MG63 (cell line): Measurements from ENCODE around the gene MTERF4. TPM values are rescaled to one million over a fixed set of nuclear protein-coding genes. Genes with fewer than 3 reads are reported as not detected.
"Not testable (repeated sequence)": the region's sequence is repeated elsewhere in the genome, so short reads cannot be mapped to it uniquely, and the experiment has no call there.

Experiments
- DNase-seq: peaks from one replicate; pipeline ENCODE4 v3.0.0-alpha.2; 2020
- H3K27me3 ChIP-seq: fragments of 250-450 bp; sonication (Bioruptor Pico); 2 replicates; pipeline ENCODE4 v1.5.1; 2020; ENCODE audit warnings: mild to moderate bottlenecking, moderate library complexity
- H3K36me3 ChIP-seq: fragments of 250-450 bp; sonication (Bioruptor Pico); 2 replicates; pipeline ENCODE4 v1.5.1; 2020; ENCODE audit warnings: mild to moderate bottlenecking, moderate library complexity
- H3K4me3 ChIP-seq: fragments of 250-450 bp; sonication (Bioruptor Pico); 2 replicates; pipeline ENCODE4 v1.5.1; 2020; ENCODE audit warnings: mild to moderate bottlenecking, moderate library complexity
- H3K9me3 ChIP-seq: fragments of 250-450 bp; sonication (Bioruptor Pico); 2 replicates; pipeline ENCODE4 v1.5.1; 2020; ENCODE audit warnings: mild to moderate bottlenecking, moderate library complexity
- total RNA-seq: library from RNA; depleted of rRNA; stranded (reverse); fragments of >200 nt; shearing (Covaris generic); gene quantifications from 2 replicates; pipeline ENCODE4 v1.2.3, GENCODE V29; 2014; ENCODE audit warnings: low replicate concordance

Gene MTERF4
- total RNA-seq, 1 experiment from 2014 or later: 18.9 TPM

DNA sequence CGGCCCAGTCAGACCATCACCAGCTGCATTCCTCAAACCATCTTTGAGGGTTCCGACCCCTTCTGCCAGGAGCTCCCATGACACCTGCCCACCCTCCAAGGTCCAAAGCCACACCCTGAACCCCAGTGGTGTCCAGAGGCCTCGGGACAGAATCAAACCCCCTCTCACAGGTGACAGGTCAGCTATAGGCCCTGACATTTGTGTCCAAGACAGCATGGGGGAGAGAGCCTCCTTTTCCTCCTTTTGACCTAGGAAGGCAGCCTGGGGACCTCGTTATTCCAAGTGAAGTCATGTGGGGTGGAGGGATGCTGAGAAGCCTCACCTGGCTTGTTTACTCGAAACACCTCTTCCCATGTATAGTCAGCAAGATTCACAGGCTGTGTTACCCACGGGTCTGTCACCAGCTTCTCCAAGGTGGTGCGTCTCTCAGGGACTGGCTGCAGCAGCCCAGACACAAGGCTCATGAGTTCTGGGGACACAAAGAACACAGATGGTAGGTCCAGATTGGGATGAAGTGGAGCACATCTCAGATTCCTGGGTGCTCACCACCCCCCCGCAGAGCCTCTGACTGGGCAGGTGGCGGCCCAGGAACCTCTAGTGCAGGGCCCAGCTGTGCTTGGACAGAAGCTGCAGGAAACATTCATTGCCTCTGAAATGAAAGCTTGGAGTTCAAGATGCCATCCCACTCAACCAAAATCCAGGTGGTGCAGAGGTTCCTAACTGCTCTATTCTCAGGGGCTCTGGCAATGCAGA, 5.1 kb upstream of the MTERF4 start:
- H3K27me3 ChIP-seq: no peaks in the 10 kb centered on the region
- H3K9me3 ChIP-seq: no peaks in the 10 kb centered on the region
- no peak for DNase-seq
- H3K36me3 ChIP-seq: no peaks in the 10 kb centered on the region
- no peak overlapping the region for H3K4me3 ChIP-seq

DNA sequence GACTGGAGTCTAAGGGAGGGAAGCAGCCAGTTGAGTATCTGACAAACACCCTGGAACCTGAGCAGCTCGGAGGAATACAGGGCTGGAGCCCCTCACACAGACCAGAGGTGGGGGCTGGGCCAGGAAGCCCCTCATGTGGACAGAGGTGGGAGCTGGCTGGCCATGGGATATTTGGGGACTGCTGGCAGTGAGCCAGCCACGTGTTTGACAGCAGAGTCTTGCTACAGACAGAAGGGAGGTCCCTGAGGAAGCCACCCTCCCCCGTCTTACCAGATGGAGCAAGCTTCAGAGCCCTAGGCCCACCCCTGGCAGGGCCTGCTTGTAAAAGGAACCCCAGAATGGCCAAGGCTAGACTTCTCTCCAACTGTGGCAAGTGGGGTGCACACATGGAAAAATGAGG, 3.6 kb upstream of the MTERF4 start:
- no peaks in the 10 kb centered on the region for H3K9me3 ChIP-seq
- no peak for DNase-seq
- no peak overlapping the region for H3K4me3 ChIP-seq
- H3K27me3 ChIP-seq: no peaks in the 10 kb centered on the region
- peaks cover 3% of the 10 kb centered on the region; the same call in 1 of the 2 replicates for H3K36me3 ChIP-seq

DNA sequence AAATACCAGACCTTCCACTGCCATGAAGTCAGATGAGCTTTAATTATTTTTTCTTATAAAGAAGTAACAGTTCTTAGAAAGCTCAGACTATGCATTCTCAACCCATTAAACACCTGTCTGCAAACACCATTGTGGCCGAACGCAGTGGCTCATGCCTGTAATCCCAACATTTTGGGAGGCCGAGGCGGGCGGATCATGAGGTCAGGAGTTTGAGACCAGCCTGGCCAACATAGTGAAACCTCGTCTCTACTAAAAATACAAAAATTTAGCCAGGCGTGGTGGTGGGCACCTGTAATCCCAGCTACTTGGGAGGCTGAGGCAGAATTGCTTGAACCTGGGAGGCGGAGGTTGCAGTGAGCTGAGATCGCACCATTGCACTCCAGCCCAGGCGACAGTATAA, 2.5 kb upstream of the MTERF4 start:
- not testable (repeated sequence) for DNase-seq, H3K9me3 ChIP-seq, H3K27me3 ChIP-seq, H3K4me3 ChIP-seq
- peaks cover 11% of the 10 kb centered on the region for H3K36me3 ChIP-seq

DNA sequence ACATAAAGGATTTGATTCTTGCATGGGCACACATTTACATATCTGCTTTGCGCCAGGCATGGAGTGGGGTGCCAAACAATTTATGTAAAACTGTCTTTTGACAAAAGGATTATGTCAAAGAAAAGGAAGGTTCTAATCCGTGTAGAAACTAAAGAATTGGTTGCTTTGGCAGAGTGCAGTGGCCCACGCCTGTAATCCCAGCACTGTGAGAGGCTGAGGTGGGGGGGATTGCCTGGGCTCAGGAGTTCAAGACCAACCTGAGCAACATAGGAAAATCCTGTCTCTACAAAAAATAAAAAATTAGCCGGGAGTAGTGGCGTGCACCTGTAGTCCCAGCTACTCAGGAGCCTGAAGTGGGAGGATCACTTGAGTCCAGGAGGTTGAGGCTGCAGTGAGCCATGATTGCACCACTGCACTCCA, 1.1 kb upstream of the MTERF4 start:
- Histone ChIP-seq H3K27me3 (no peaks in the 10 kb centered on the region), H3K4me3 (peak overlapping the region; percentile 74), H3K36me3 (peaks cover 21% of the 10 kb centered on the region), H3K9me3 (no peaks in the 10 kb centered on the region)
- no peak for DNase-seq

DNA sequence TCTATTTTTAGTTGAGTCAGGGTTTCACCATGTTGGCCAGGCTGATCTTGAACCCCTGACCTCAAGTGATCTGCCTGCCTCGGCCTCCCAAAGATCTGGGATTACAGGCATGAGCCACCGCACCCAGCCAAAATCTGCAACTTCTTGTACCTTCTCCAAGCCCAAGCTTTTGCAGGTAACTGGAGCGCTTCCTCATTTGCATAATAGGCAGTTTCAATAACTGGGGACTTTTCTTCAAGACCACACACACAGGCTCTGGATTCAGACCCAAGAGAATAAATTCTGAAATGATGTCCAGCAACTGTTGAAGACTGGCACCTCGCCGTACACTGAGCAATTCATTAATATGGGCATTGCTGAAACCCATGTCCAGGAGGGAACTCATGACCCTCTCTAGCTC, 2.8 kb downstream of the MTERF4 start:
- peaks cover 58% of the 10 kb centered on the region for H3K36me3 ChIP-seq
- no peak for DNase-seq
- no peaks in the 10 kb centered on the region for H3K27me3 ChIP-seq
- no peaks in the 10 kb centered on the region for H3K9me3 ChIP-seq
- no peak overlapping the region for H3K4me3 ChIP-seq

DNA sequence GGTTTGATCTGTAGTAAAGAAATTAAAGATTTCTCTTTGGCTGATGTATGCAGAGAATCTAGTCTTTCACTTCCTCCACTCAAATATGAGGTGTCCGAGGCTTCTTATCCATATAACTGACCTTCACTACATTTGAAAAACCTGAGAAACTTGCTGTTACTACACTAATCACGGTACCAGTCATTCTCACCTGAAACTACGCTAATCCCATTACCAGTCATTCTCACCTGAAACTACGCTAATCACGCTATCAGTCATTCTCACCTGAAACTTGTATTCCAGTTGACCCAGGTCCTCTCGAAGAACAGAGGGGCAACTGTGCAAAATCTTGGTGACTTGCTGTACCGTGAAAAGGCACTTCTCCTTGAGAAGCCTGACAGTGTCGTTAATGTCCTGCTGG, 5.1 kb downstream of the MTERF4 start:
- no peak for DNase-seq
- peaks cover 64% of the 10 kb centered on the region for H3K36me3 ChIP-seq
- H3K27me3 ChIP-seq: no peaks in the 10 kb centered on the region
- H3K4me3 ChIP-seq: no peak overlapping the region
- H3K9me3 ChIP-seq: no peaks in the 10 kb centered on the region

DNA sequence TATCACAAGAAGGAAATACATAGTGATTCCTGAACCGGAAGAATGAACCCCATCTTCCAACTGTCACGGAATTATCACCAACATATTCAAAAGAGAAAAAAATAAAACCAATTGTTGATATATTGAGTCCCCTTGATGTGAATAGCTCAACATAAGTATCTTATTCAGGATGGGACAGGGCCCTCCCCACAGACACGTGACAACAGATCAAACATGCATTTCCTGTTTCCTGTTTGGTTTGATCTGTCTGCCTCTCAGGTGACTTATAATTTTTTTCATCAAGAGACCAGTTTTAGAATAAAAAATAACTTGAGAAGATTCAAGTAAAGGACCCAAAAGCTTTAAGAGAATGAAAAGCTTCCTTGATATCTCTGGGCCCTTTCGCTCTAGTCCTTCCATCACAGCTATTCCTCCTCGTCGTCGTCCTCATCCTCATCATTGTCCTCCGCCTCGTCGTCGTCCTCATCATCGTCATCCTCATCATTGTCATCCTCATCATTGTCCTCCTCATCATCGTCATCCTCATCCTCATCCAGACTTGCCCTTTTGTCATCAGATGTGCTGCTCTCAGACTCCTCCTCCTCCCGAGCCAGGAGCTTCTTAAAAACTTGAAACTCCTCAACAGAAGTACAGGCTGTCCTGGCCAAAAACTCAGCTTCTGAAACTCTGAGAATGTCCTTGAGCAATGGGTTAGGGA, 6.3 kb downstream of the MTERF4 start:
- Histone ChIP-seq H3K9me3 (no peaks in the 10 kb centered on the region), H3K36me3 (peaks cover 66% of the 10 kb centered on the region), H3K4me3 (no peak overlapping the region), H3K27me3 (no peaks in the 10 kb centered on the region)
- DNase-seq: no peak

DNA sequence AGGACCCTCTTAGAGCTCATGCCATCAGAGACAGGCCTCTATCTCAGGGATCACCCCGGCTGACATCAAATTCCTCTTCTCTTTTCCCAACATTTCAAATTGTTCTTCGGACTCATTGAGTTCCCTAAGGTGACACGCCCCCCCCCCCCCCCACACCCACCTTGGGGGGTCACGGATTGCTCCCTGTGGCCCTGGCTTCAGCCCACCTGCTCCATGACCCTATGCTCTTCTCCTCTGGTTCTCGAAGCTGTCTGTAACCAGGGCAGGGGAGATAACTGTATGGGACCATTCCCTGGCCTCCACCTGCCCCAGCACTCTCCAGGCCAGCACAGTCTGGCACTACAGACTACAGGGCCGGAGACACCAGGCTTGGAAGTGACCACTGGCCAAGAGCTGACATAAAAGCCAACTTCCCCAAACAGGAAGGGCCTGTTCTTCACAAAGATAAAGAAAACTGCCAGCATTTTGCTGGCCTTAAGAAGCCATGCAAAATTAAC, 7.1 kb downstream of the MTERF4 start:
- no peaks in the 10 kb centered on the region for H3K27me3 ChIP-seq
- H3K4me3 ChIP-seq: no peak overlapping the region
- no peak for DNase-seq
- H3K36me3 ChIP-seq: peaks cover 64% of the 10 kb centered on the region
- no peaks in the 10 kb centered on the region for H3K9me3 ChIP-seq

DNA sequence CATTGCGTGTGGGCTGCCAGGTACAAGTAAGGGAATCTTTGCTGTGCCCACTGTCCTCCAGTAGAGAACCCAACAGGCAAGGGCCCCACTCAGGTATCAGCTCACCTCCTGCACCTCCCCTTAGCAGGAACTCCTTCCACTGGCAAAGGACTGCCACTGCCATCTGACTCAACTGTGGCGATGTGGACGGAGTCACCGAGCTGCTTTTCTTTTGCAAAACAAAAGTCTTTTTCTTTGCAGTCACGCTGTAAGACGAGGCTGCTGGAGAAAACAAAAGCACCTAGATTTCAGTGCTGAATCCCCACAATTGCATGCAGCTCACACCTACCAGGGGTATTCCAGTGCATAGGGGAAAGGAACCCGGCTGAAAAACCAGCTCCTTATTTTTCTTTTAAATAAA, 7.9 kb downstream of the MTERF4 start:
- Histone ChIP-seq H3K4me3 (no peak overlapping the region), H3K27me3 (no peaks in the 10 kb centered on the region), H3K9me3 (no peaks in the 10 kb centered on the region), H3K36me3 (peaks cover 56% of the 10 kb centered on the region)
- DNase-seq: no peak

DNA sequence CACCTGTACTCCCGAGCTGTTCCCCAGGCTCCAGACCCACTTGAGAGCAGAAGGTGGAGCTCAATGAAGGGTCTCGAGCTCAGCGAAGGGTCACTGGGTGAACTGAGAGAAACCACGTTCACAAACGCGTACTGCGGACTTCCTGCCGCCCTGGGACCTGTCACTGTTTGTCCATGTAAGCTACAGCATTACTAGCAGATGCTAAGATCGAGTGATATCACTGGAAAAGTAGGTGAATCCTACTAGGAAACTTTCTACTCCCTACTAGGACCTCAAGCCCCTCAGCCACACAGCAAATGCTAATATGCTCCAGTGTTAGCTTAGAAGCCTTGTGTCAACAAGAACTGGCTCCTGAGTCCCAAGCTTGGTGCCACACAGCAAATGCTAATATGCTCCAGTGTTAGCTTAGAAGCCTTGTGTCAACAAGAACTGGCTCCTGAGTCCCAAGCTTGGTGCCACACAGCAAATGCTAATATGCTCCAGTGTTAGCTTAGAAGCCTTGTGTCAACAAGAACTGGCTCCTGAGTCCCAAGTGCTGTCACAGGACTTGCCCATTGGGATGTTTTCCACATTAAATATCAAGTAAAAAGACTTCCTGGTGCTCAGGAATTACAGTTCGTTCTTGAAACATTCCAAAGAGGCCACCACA, 8.8 kb downstream of the MTERF4 start:
- not testable (repeated sequence) for DNase-seq, H3K4me3 ChIP-seq, H3K9me3 ChIP-seq, H3K27me3 ChIP-seq
- H3K36me3 ChIP-seq: peaks cover 53% of the 10 kb centered on the region

DNA sequence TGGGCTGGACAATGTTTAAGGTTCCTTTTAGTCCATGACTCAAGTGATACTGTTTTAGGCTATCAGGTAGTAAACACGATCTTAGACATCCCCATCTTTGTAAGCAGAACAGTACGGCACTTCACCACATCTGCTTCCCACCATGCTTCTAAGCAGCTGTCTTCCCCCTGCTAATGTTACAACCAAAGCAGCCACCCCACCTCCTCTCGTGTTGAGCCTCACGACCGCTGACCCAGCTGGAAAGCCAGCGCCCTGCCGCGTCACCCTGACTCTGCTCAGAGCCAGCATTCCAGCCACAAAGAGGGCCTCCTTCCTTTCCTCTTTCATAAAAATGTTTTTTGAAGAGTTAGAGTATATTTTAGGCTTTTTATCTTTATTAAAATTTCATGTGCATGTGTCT, 9.4 kb downstream of the MTERF4 start:
- DNase-seq: no peak
- H3K36me3 ChIP-seq: peaks cover 52% of the 10 kb centered on the region
- no peaks in the 10 kb centered on the region for H3K9me3 ChIP-seq
- H3K4me3 ChIP-seq: no peak overlapping the region
- no peaks in the 10 kb centered on the region for H3K27me3 ChIP-seq

DNA sequence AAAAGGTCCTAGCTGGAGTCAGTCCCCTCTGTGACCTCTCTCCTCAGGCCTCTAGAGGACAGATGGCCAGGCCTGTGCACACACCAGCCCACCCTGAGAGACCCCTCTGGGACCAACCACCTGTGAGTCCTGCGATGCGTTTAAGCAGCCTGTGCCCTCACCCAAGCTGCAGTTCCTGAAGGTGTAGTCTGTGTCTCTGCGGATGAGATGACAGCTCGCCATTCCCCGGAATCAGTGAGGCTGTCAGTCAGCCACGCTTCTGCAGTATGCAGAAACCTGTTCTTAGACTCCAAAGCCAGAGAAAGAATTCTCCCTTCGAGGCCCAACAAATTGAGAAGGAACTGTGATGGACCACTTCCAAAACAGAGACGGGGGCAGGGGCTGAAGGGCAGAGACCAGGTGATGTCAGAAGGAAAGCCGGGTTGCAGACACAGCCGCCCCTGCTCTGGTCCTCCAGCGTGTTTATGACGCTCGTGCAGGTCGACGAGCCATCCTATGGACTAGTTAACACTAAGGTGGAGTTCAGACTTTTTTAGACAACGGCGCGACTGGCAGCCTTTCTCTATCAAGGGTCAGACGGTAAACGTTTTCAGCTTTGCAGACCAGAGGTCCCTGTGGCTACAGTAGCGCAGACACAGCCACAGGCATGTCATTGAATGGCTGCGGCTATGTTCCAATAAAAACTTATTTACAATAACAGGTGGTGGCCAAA, 10.2 kb downstream of the MTERF4 start:
- H3K36me3 ChIP-seq: peaks cover 53% of the 10 kb centered on the region
- no peaks in the 10 kb centered on the region for H3K9me3 ChIP-seq
- H3K4me3 ChIP-seq: no peak overlapping the region
- no peaks in the 10 kb centered on the region for H3K27me3 ChIP-seq
- no peak for DNase-seq

DNA sequence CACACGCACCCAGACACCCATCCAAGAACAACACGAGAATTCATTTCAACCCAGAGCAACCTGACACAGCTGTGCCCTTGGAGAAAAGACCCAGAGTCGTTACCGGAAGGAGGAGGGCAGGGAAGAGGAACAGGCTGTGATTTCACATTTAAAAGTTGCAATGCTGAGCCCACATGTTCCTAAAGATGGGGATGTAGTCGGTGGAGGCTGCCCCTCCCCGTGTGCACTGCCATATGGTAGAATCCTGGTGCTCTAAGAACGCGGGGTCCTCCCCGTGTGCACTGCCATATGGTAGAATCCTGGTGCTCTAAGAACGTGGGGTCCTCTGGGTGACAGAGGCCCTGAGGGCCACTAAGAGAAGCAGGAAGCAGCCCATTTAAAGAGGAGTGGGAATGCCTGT, 10.9 kb downstream of the MTERF4 start:
- Histone ChIP-seq H3K27me3 (no peaks in the 10 kb centered on the region), H3K36me3 (peaks cover 51% of the 10 kb centered on the region), H3K9me3 (no peaks in the 10 kb centered on the region), H3K4me3 (no peak overlapping the region)
- DNase-seq: no peak

DNA sequence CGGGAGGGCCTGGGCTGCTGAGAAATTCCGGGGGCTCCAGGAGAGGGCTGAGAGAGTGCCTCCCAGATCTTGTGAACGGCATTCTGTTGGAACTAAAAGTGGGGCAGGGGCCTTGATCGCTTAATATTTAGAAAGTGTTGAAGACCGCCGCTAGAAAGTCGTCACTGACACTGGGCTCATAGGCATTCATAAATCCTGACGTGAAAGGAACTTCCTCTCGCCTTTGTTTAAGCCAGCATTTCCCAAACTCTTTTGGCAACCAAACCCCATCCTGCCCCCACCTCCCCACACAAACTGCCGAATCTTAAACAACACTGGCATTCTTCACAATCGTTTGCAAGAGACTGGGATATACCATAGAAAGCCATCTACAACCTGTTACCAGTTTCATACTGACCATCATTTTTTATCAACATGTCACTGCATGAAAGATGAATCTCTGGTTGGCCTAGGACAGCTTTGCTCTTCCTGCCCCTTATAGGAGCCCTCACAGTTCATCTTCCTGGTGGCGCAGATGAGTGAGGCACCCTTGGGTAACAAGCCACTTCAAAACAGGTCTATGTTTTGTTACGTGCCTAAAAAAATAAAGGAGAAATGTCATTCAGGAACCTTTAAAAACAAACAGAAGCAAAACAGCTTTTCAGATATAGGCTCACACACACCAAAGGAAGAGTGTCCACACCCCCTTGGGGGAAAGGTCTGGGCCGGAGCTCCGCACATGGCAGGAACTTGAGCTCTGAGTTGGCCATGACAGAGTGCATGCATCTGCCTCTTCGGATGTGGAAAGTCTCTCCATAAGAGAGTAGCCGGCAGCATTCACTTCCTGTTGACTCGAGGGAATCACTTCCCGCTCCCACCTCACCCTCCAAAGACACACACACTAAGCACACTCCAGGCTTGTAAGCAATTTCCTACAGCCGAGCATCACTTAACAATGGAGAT, 13.0 kb downstream of the MTERF4 start:
- no peaks in the 10 kb centered on the region for H3K27me3 ChIP-seq
- DNase-seq: no peak
- H3K4me3 ChIP-seq: no peak overlapping the region
- peaks cover 44% of the 10 kb centered on the region for H3K36me3 ChIP-seq
- H3K9me3 ChIP-seq: no peaks in the 10 kb centered on the region

DNA sequence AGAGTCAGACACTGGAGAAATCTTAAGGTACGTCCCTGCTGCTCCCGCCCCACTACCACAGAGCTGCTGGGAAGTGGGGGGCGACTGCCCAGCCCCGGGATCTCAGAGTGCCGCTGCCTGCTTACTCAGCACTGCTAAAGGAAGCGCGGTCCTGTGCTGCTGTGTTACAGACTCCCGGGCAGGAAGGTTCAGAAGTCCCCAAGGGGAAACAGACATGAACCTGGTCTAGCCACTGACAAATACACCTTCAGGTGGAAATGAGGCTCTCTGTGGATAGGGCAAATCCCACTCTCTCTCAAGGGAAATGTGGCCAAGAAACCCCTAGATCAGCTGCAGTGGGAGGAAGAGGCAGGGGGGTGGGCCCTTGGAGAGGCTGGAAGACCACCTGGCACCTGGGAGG, 13.7 kb downstream of the MTERF4 start:
- no peaks in the 10 kb centered on the region for H3K27me3 ChIP-seq
- no peaks in the 10 kb centered on the region for H3K9me3 ChIP-seq
- no peak overlapping the region for H3K4me3 ChIP-seq
- DNase-seq: no peak
- H3K36me3 ChIP-seq: peaks cover 40% of the 10 kb centered on the region
